Stimulated activated CD4-positive, alpha-beta T cell treated with anti-CD3 and anti-CD28 coated beads, Interleukin-2, amount 100 ng/mL, for 48 hours (primary cell): ENCODE measurements around the gene SBNO1.
A peak's percentile ranks its signal among the peaks of the same experiment; 100 is the strongest.
"Not testable (repeated sequence)": the region's sequence is repeated elsewhere in the genome, so short reads cannot be mapped to it uniquely, and the experiment has no call there.

Source experiments
- DNase-seq, 2 donors: peaks; one replicate each; pipeline ENCODE4 v3.0.0-alpha.2; 2020

The SBNO1 gene

DNA sequence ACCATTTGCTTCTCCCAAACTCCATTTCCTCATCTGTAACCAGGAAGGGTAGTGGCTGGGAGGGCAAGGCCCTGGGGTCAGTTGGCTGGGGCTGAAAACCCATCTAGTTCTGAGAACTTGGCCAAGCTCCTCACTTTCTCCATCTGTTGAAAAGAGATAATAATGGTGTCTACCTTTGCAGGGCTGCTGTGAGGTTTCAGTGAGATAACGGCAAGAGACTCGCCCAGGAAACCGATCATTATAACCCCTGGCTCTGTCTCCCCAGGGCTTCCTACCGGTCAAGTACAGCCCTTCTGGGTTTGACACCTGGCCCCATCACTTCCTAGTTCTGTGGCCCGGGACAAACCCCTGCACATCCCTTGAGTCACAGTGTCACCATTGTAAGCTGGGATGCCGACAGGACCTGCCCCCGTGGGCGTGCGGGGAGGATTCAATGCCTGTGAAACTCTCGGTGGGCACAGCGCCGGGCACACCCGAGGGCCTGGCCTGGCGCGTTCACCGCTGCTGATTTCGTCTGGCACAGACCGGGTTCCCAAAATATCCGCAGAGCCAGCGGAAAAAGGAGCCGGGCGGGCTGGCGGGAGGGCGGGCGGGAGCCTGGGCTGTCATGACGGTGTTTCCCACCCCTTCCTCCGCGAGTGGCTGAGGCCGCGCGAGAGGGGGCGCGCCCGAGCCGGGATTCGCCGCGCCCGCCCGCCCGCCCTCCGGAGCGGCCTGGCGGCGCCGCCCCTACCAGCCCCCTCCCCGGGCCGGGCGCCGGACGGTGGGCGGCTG is 23.7 kb upstream of the SBNO1 start:
- peak; percentile 60 to 66 for DNase-seq

GRCh38 chr12:123387508-123388176 is 23.0 kb upstream of the SBNO1 start:
- DNase-seq = no peak

- not testable (repeated sequence) for DNase-seq
Measured at GRCh38 chr12:123385536-123385935, 20.9 kb upstream of the SBNO1 start.

GRCh38 chr12:123384994-123385376 is 20.3 kb upstream of the SBNO1 start:
- DNase-seq = no peak

- peak in 1 of 2 donors; percentile 15 for DNase-seq
Measured at GRCh38 chr12:123384318-123384993, 19.8 kb upstream of the SBNO1 start.

DNA sequence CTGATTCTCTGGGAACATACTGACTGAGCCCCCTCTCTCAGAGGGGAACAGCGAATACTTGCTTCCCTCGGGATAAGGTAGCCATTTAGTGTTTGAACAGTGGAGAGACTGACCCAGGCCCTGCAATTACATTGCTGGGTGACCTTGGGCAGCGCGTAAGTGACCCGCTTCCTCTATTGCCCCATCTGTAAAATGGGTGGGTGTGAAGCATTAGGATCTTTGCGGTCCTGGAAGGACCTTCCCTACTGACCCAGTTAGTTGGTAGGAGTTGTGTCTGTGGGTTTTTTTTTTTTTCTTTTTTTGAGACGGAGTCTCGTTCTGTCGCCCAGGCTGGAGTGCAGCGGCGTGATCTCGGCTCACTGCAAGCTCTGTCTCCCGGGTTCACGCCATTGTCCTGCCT is 18.0 kb upstream of the SBNO1 start:
- no peak for DNase-seq

DNA sequence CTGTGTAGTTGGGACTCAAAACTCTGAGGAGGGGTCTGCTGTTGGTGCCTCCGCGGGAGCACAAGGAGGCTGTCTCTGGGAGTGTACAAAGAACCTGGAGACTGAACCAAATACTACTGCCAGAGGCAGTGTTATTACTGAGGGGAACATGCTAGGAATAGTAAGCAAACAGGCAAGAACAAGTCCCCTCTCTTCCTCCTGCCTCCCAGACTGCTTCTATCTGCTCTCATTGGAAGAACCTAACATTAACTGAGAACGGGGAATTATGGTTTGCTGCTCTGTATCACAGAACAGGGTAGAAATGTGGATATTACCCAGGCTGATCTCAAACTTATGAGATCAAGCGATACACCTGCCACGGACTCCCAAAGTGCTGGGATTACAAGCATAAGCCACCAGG is 14.7 kb upstream of the SBNO1 start:
- no peak for DNase-seq

DNA sequence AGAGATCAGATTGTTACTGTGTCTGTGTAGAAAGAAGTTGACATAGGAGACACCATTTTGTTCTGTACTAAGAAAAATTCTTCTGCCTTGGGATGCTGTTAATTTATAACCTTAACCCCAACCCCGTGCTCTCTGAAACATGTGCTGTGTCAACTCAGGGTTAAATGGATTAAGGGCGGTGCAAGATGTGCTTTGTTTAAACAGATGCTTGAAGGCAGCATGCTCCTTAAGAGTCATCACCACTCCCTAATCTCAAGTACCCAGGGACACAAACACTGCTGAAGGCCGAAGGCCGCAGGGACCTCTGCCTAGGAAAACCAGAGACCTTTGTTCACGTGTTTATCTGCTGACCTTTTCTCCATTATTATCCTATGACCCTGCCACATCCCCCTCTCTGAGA is 7.8 kb upstream of the SBNO1 start:
- DNase-seq = not testable (repeated sequence)

DNA sequence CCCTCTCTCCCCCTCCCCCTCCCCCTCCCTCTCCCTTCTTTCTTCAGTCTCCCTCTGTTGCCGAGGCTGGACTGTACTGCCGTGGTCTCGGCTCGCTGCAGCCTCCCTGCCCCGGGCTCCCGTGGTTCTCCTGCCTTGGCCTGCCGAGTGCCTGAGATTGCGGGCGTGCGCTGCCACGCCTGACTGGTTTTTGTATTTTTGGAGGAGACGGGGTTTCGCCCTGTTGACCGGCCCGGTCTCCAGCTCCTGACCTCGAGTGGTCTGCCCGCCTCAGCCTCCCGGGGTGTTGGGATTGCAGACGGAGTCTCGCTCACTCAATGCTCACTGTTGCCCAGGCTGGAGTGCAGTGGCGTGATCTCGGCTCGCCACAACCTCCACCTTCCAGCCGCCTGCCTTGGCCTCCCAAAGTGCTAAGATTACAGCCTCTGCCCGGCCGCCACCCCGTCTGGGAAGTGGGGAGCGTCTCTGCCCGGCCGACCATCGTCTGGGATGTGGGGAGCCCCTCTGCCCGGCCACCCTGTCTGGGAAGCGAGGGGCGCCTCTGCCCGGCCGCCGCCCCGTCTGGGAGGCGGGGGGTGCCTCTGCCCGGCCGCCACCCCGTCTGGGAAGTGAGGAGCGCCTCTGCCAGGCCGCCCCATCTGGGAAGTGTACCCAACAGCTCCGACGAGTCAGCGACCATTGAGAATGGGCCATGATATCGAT is 7.2 kb upstream of the SBNO1 start:
- not testable (repeated sequence) for DNase-seq

GRCh38 chr12:123369229-123369628 is 4.6 kb upstream of the SBNO1 start:
- no peak for DNase-seq

- DNase-seq = not testable (repeated sequence)
Measured at GRCh38 chr12:123368431-123368830, 3.8 kb upstream of the SBNO1 start.

- DNase-seq = no peak
Measured at GRCh38 chr12:123367511-123367910, 2.9 kb upstream of the SBNO1 start.

DNA sequence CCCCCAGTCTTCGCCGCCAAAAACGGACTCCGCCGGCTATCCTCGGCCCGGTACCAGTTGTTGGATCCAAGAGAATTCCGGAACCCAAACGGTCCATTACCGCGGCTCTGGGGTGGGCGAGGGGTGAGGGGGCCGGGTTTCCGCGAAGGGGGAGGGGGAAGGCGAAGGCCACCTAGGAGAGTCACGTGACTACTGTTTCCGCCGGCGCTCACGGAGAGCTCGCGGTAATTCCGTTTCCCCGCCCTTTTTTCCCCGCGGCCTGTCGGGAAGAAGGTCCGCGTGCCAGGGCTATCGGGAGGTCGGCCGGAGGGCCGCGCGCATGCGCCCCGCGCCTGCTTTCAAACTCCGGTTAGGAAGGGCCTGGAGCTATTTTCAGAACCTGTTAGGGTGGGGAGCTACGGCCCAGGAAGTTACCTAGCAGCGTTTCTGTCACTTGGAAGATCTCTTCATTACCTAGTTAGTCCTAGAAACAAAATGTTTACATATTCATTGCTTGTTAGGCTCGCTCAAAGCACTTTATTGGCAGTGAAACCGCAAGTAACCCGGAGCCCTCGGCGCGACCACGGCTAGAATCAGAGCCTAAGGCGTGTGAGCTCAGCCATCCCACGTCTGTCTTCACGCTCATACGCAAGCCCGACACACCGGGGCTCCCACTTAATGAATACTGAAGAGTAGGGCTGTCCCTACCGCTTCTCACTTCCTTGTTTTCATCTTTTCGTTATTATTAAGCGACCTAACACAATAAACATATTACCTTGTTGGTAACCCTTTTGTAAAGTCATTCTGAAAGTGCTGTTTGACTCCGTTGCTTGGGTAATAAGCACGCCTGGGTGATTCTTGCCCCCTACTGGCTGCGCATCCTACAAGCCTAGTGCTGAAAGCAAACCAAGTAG is 624 bp upstream of the SBNO1 start:
- peak; percentile 93 to 94 for DNase-seq

DNA sequence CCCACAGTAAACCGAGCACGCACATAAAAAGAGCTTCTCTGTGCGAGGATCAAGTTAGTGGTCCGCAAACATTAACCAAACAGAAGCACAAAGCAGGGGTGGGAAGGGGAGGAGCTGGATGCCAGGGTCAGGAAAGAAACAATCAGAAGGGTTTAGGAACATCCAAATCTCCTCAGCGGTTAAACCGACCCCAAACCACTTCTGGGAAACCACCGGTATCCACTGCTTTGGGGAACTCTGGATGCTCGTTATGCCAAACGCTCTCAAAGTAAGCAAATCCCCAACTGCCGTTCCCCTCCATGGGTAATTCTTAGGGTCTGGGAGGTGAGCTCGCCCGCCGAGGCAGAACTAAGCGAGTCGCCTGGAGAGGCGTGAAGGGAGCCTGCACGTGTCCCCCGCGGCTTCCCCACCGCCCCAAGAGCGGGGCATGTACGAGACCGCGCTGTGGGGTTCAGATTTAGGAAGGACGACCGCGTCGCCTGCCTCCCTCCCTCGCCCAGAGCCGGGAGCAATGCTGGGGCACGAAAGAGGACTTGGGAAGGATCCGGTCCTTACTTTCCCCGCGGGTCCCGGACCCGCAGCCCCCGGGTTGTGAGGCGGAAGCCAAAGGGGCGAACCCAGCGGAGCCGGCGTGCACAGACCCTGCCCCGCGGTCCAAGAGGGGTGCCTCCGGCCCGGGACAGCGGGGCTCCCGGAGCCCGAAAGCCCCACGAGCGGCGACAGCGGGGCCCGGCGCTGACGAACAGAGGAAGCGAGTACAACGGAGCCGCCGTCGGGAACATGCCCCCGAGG is 711 bp downstream of the SBNO1 start:
- DNase-seq = peak; percentile 13 to 15

- no peak for DNase-seq
Measured at GRCh38 chr12:123363390-123363739, 1.3 kb downstream of the SBNO1 start.

GRCh38 chr12:123358035-123358434 is 6.6 kb downstream of the SBNO1 start:
- no peak for DNase-seq

DNA sequence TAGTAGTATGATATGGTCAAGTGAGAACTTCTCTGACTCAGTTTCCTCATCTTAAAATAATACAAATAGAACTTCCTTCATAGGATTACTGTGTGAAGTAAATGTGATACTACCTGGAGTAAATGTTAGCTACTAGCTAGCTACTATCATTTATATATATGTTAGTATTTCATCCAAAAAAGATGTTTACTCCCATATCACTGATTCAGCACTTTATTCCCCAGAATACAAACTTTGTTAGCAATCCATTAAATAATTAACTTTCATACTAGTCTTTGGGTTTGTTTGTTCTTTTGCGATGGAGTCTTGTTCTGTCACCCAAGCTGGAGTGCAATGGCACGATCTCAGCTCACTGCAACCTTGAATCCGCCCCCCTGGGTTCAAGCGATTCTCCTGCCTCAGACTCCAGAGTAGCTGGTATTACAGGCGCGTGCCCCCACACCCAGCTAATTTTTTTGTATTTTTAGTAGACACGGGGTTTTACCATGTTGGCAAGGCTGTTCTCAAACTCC is 8.4 kb downstream of the SBNO1 start:
- DNase-seq = no peak

- DNase-seq = no peak
Measured at GRCh38 chr12:123354600-123354999, 10.0 kb downstream of the SBNO1 start.

GRCh38 chr12:123351349-123351748 is 13.3 kb downstream of the SBNO1 start:
- DNase-seq = no peak

GRCh38 chr12:123346946-123347345 is 17.7 kb downstream of the SBNO1 start:
- no peak for DNase-seq

DNA sequence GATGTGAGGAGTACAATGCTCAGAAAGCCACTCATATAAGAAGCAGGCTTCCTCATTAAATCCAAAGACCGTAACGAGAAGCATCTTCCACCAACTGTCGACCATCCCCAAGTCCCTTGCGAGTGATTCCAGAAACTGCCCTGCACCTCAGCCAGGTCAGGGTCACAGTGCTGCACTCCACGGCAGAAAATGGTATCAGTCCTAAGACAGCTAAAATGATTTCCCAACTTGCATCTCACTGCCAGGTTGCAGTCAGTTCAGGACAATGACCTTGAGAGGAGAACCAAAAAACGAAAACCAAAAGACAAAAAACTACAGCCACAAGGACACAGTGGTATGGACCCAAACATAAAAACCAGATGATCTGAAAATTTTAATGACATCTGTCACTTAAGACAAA is 20.6 kb downstream of the SBNO1 start:
- no peak for DNase-seq
